GM19238 (cell line): ENCODE measurements around the gene DOLK.
"Not testable (repeated sequence)": the region's sequence is repeated elsewhere in the genome, so short reads cannot be mapped to it uniquely, and the experiment has no call there.

Source experiments
- DNase-seq: peaks from one replicate; pipeline ENCODE4 v3.0.0; 2011; ENCODE audit warnings: low spot score; ENCODE audit not compliant: insufficient read length

DOLK gene

DNA sequence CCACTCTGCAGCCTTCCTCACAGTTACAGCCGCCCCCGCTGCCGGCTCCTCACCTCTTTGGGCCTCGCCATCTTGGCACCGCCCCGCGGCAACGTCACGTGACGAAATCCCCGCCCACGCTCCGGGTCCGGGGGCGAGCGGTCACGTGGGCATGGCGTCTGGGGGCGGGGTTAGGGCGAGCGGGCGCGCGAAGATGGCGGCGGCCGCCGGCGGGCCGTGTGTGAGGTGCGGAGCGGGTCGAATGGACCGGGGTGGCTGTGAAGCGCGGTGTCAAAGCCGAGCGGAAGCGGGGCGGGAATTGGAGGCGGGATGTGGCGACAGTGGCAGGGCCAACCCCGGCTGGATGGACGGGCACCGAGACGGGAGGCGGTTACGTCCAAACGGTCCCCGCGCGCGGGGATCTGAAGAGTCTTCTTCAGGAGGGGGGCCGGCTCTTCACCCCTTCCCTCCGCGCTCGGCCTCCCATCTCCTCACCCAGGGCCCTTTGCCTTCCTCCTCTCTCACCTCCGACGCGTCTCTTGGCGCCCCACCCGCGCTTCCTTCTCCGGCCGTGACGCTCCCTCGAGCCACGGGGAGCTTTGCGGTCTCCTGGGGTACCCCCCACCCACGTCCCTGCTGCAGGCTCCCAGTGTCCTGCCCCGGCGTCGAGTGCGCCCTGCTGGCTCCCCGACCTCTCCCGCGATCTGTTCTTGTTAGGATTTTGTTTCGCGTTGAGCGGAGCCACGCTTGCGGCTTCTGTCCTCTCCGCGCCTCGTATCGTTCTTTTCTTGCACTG is at the start of gene DOLK, which contains the start of gene NUP188:
TSS of gene DOLK (minus strand) at position 77 of the 775 bp plus-strand sequence. CDS start 300 bp downstream, outside the sequence.
TSS of gene NUP188 (plus strand) at position 173 of the 775 bp plus-strand sequence. CDS start at position 194, 21 bp downstream.
- DNase-seq = peak; percentile 98

DNA sequence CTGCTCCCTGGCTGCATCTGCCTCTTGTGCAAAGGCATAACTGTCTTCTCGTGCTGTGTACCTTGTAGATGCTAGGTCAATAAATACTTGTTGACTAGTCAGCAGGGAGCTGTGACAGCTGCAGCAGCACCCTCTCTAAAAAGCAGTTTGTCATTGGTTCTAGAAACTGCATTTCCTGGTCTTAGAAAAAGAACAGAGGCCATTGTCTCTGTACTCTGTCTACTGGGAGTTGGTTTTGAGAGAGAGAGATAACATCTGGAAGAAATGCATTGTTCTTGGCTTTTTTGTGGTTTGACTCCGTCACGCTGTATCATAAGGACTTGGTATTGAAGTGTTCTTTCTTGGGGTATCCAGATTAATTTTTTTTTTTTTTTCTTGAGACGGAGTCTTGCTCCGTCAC is 48.4 kb upstream of the DOLK start:
- no peak for DNase-seq

- no peak for DNase-seq
Measured at GRCh38 chr9:128992995-128993394, 45.6 kb upstream of the DOLK start.

DNA sequence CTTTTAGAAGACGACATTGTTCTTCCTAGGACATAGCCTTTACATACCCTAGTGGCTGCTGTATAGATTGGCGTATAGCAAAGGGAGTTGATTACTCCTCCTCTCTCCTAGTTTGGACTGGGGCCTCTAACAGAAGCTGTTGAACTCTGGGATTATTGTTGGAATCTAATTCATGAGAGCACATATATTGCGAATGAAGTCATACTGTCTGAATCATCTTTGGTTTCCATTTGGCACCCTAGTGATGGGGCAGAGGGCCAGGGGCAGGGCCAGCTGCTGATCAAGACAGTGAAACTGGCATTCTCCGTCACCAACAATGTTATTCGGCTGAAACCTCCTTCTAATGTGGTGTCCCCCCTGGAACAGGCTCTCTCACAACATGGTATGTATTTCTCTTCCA is 40.4 kb upstream of the DOLK start:
- no peak for DNase-seq

DNA sequence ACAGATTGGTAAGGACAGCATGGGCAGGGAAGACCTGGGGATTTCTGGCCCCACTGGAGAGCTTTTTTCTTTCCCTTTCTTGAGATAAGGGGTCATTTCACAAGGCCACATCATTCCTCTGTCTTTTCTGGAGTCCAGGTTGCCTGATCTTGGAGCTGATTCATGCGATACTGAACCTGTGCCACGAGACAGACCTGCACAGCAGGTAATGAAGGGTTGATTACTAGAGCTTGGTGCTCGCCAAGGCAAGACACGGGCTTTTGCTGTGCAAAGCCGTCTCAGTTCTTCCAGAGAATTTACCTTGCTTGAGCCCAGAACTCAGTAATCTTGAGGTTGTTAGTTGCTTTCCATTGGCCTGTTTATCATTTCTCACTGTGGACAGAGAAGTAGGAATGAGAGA is 39.3 kb upstream of the DOLK start:
- DNase-seq = no peak

DNA sequence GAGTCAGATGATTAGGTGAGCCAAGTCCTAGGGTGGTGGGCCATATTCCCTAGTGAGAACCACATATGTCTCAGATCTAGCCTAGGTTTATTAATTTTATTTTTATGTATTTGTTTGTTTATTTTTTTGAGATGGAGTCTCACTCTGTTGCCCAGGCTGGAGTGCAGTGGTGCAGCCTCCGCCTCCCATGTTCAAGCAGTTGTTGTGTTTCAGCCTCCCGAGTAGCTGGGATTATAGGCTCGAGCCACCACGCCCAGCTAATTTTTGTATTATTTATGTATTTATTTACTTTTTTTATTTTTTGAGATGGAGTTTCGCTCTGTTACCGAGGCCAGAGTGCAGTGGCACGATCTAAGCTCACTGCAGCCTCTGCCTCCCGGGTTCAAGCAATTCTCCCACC is 36.1 kb upstream of the DOLK start:
- DNase-seq = no peak

DNA sequence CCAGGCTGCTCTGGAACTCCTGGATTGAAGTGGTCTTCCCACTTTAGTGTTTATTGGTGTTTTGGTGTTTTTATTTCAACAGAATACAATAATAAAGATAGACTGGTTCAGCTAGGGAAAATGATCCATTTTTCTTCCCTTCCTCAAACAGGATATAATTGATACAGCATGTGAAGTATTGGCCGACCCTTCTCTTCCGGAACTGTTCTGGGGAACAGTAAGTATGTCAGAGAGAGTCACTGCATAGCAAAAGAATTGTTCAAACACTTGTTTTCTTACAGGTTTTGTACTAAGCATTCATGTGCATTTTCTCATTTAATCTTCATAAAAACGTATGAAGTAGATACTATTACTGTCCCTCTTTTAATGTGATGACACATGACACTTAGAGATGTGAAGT is 31.7 kb upstream of the DOLK start:
- DNase-seq = no peak

GRCh38 chr9:128972956-128973355 is 25.6 kb upstream of the DOLK start:
- no peak for DNase-seq

DNA sequence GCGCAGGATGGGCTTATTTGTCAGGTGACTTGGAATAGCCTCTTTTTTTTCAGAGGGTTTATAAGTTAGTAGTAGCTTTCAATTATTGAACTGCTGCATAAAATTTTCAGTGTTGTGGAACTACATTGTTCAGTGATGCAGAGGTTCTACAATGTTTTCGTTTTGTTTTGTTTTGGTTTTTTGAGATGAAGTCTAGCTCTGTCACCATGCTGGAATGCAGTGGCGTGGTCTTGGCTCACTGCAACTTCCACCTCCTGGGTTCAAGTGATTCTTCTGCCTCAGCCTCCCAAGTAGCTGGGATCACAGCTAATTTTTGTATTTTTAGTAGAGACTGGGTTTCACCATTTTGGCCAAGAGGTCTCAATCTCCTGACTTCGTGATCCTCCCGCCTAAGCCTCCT is 22.1 kb upstream of the DOLK start:
- no peak for DNase-seq

- not testable (repeated sequence) for DNase-seq
Measured at GRCh38 chr9:128961403-128961802, 14.0 kb upstream of the DOLK start.

GRCh38 chr9:128947277-128947526 is 201 bp downstream of the DOLK start:
- DNase-seq = peak; percentile 39

GRCh38 chr9:128946571-128947276 is 679 bp downstream of the DOLK start:
- DNase-seq = no peak

- no peak for DNase-seq
Measured at GRCh38 chr9:128945798-128946501, 1.5 kb downstream of the DOLK start.

DNA sequence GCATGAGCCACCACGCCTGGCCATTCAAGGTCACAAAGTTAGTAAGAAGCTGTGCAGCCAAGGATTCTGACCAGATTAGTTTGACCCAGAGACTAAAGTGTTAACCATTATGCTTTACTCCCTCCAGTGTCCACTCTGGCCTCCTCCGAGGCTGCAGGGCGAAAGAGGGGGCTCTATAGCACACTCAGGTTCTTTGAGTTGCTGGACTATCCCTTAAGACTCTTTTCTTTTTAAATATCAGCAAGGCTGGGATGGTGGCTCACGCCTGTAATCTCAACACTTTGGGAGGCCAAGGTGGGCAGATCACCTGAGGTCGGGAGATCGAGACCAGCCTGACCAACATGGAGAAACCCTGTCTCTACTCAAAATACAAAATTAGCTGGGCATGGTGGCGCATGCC is 2.4 kb downstream of the DOLK start:
- DNase-seq = not testable (repeated sequence)

GRCh38 chr9:128943832-128944620 is 3.4 kb downstream of the DOLK start:
- DNase-seq = no peak

DNA sequence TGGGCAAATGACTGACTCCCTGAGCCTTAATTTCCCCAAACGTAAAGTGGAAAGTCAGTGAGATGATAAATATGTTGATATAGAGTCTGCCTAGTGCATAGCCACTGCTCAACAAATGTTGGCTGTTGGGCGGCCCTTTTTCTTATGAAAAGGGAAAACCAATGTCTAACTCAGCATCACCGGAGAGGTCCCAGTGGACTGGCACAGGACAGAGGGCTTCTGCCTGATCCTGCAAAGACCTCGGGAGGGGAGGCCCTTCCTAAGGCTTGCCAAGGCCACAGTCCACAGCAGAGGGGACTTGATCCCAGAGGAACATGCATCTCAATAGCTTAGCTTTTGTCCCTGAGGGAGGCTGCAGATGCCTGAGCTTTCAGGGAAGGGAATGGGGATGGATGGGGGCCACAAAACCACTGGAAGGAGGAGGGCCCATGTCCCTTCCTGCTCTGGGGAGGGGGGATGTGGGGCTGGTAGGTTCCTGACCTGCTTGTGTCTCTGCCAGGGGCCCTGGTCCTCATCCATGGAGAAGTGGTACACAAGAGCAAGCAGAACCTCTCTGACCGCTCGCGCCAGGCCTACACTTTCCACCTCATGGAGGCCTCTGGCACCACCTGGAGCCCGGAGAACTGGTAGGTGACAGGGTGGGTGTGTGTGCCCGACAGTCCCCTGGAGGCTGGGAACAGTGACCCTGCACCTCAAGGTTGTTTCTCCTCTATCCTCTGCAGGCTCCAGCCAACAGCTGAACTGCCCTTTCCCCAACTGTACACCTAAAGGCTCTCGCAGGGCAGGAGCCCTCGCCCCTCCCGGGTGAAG is 6.3 kb downstream of the DOLK start:
- no peak for DNase-seq

GRCh38 chr9:128940271-128940921 is 7.0 kb downstream of the DOLK start:
- no peak for DNase-seq

DNA sequence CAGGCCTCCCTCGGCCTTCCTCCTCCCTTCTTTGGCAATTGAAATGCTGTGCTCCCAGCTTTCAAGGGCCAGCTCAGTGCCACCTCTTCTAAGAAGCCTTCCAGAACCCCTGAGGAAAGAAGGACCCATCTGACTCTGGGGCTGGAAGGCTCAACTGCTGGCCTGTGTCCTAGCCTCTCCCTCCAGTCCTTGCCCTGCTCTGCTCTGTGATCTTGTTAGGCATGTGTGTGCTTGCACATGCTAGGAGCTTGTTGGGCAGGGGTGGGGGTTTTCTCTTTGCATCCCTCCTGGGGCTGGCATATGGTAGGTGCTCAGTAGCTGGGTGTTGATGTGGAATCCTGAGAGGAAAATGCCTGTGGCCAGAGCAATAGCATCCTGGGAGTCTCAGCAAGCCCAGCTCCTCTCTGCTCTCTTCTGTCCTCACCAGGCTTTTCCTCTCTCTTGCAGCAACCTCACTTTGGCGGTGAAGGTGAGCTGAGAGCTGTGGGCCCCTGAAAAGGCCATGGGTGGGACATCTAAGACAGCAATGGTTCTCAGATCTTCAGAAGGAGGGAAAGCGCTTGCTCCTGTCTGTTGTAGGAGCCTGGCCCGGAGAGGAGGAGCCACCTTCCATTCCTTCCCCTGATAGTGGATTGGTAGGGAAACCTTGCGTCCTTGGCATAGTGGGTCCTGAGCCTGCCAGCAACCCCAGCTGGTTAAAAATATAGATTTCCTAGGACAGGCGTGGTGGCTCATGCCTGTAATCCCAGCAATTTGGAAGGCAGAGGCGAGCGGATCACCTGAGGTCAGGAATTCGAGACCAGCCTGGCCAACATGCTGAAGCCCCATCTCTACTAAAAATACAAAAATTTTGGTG is 9.9 kb downstream of the DOLK start:
- DNase-seq = no peak

- no peak for DNase-seq
Measured at GRCh38 chr9:128936171-128936865, 11.1 kb downstream of the DOLK start.
